BJ (cell line): ENCODE measurements around the gene PDE6G. TPM values are rescaled to one million over a fixed set of nuclear protein-coding genes. Genes with fewer than 3 reads are reported as not detected.
A peak's percentile ranks its signal among the peaks of the same experiment; 100 is the strongest.

Experiments
- CTCF ChIA-PET: fragments of 350-600 bp; formaldehyde crosslinking; extraction: SDS; loops from one replicate; lab custom pipeline; 2021; ENCODE audit warnings: antibody characterized with exemption, inconsistent platforms; lab: Yijun Ruan, JAX
- POLR2A ChIA-PET: fragments of 300-600 bp; sonication (Branson Sonifier 250); formaldehyde crosslinking; extraction: SDS; loops from one replicate; lab custom pipeline; 2021; ENCODE audit warnings: antibody characterized with exemption; lab: Charles Lee
- DNase-seq: peaks from one replicate; pipeline ENCODE4 v3.0.0-alpha.2; 2011; ENCODE audit warnings: low read depth
- H3K27me3 ChIP-seq: 2 replicates; pipeline ENCODE4 v1.6.0; 2011; ENCODE audit warnings: low read length; ENCODE audit not compliant: control insufficient read depth, insufficient read depth
- H3K36me3 ChIP-seq: 2 replicates; pipeline ENCODE4 v1.5.1; 2011; ENCODE audit warnings: low read length; ENCODE audit not compliant: control insufficient read depth, insufficient read depth
- H3K4me3 ChIP-seq: 2 replicates; pipeline ENCODE4 v1.5.1; 2011; ENCODE audit warnings: low read depth, mild to moderate bottlenecking, control low read depth, low read length
- CTCF ChIP-seq: IDR thresholded peaks from 2 replicates; pipeline ENCODE4 v1.5.1; 2011; ENCODE audit warnings: low read depth, mild to moderate bottlenecking, control low read depth, inconsistent platforms, low read length, moderate library complexity; ENCODE audit not compliant: insufficient read depth
- polyA plus RNA-seq: library from polyadenylated mRNA; depleted of rRNA; stranded (reverse); fragments of >200 nt; gene quantifications from 2 replicates; pipeline ENCODE4 v1.2.3, GENCODE V29; 2011

The PDE6G gene
- polyA plus RNA-seq, 1 experiment: 0.37 TPM

GRCh38 chr17:81666092-81666341, 9.7 kb upstream of the PDE6G start:
- peak overlapping the region; percentile 87 for H3K4me3 ChIP-seq
- no peak for DNase-seq
- CTCF ChIA-PET: no interaction called here
- POLR2A ChIA-PET: no interaction called here
- peaks cover 6% of the 10 kb centered on the region for H3K36me3 ChIP-seq
- H3K27me3 ChIP-seq: no peaks in the 10 kb centered on the region
- no peak for TF ChIP-seq CTCF

DNA sequence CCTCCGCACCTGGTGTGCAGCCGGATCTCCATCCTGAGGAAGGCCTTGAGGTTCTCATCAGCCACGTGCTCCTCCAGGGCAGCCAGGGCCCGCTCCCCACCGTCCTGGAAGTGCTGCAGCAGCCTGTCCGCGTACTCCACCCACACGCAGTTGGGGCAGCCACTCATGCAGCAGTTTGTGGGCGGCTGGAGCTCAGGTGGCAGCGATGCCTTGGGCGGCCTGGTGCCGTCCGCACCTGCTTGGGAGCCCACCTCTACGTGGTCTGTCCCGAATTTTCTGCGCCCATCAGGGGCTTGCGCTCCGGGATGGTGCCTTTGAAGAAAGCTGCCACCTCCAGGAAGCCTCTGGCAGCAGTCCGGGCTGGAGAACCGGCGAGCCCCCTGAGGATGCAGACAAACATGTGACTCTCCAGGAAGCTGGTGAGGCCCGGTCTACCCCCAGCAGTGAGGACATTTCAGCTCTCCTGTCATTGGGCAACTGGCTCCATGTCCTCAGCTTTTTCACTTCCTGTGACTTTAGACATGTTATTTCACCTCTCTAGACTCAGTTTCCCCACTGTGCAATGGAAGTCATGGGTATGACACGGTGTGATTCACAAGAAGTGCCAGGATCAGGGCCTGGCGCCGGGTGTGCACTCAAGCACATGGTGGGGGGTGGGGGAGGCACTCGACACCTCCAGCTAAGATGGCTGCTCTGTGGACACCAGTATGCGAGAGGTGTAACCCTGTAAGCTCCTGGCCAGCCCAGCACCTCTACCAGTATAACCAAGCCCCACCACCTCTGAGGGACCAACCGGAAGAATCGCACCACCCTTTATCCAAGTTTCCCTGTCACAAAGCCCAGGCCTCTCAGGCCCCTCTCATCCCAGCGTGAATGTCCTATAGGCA, 9.1 kb upstream of the PDE6G start:
- POLR2A ChIA-PET: no interaction called here
- DNase-seq: no peak
- CTCF ChIA-PET: no interaction called here
- H3K4me3 ChIP-seq: peak overlapping the region; percentile 87
- no peaks in the 10 kb centered on the region for H3K27me3 ChIP-seq
- TF ChIP-seq CTCF: no peak
- peaks cover 4% of the 10 kb centered on the region for H3K36me3 ChIP-seq

DNA sequence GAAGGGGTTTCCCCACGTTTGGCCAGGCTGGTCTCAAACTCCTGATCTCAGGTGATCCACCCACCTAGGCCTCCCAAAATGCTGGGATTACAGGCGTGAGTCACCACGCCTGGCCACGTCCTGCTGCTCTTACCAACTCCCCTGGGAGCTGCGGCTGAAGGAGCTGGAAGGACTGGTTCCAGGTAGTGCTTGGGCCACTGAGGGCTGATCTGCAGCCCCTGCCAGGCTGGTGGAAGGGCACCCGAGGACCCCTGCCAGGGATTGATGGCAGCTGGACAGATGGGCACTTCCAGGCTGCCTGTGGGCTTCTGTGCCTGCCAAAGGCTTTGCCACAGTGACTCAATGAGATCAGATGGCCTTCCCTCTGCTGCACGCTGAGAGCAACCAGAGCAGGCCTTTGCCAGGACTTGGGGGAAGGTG, 7.7 kb upstream of the PDE6G start:
- no peak for TF ChIP-seq CTCF
- H3K36me3 ChIP-seq: peaks cover 3% of the 10 kb centered on the region
- ChIA-PET CTCF (no interaction called here), POLR2A (no interaction called here)
- DNase-seq: no peak
- H3K27me3 ChIP-seq: no peaks in the 10 kb centered on the region
- no peak overlapping the region for H3K4me3 ChIP-seq

GRCh38 chr17:81662002-81662401, 5.7 kb upstream of the PDE6G start:
- Histone ChIP-seq H3K27me3 (no peaks in the 10 kb centered on the region), H3K36me3 (peaks cover 3% of the 10 kb centered on the region), H3K4me3 (no peak overlapping the region)
- DNase-seq: no peak
- ChIA-PET POLR2A (no interaction called here), CTCF (no interaction called here)
- TF ChIP-seq CTCF: no peak

- no peak overlapping the region for H3K4me3 ChIP-seq
- POLR2A ChIA-PET: no interaction called here
- no peak for DNase-seq
- H3K36me3 ChIP-seq: peaks cover 3% of the 10 kb centered on the region
- TF ChIP-seq CTCF: no peak
- CTCF ChIA-PET: interaction anchor here (1.8 kb wide), 1 partner anchor 22 kb away, joined by 3 read pairs; no protein-coding TSS in a partner anchor
- H3K27me3 ChIP-seq: no peaks in the 10 kb centered on the region
Measured at GRCh38 chr17:81660441-81660840, 4.1 kb upstream of the PDE6G start.
